Liver (tissue), 9 donors: ENCODE data around the gene DIO3. TPM values are rescaled to one million over a fixed set of nuclear protein-coding genes. Genes with fewer than 3 reads are reported as not detected.

Experiments
- DNase-seq: peaks from one replicate; pipeline ENCODE4 v3.0.0-alpha.2; 2017; ENCODE audit warnings: low spot score
- H3K27ac ChIP-seq, 2 donors: one replicate each; pipeline ENCODE4 v1.7.0; 2013; ENCODE audit warnings: inconsistent platforms in 2 of 2, low read length in 2 of 2, control low read depth in 1 of 2, low read depth in 1 of 2, mild to moderate bottlenecking in 1 of 2
- H3K27me3 ChIP-seq, 4 donors: one replicate each; pipeline versions ENCODE4 v1.6.1 to v1.7.0; 2013; ENCODE audit warnings: low read length in 3 of 4, inconsistent platforms in 1 of 4, mild to moderate bottlenecking in 1 of 4, moderate library complexity in 1 of 4; ENCODE audit not compliant: control insufficient read depth in 4 of 4, insufficient read depth in 4 of 4
- H3K36me3 ChIP-seq, 4 donors: one replicate each; pipeline versions ENCODE4 v1.6.1 to v1.7.0; 2013; ENCODE audit warnings: low read length in 3 of 4, mild to moderate bottlenecking in 3 of 4, low read depth in 1 of 4, moderate library complexity in 1 of 4; ENCODE audit not compliant: control insufficient read depth in 4 of 4, insufficient read depth in 3 of 4
- H3K4me1 ChIP-seq, 4 donors: one replicate each; pipeline versions ENCODE4 v1.6.1 to v1.7.0; 2013; ENCODE audit warnings: low read length in 3 of 4, mild to moderate bottlenecking in 3 of 4, moderate library complexity in 1 of 4; ENCODE audit not compliant: control insufficient read depth in 4 of 4, insufficient read depth in 4 of 4
- H3K4me3 ChIP-seq, 3 donors: one replicate each; pipeline versions ENCODE4 v1.6.1 to v1.7.0; 2013; ENCODE audit warnings: low read length in 3 of 3, control low read depth in 1 of 3, low read depth in 1 of 3, mild to moderate bottlenecking in 1 of 3
- H3K9ac ChIP-seq, 2 donors: one replicate each; pipeline ENCODE4 v1.7.0; 2013; ENCODE audit warnings: low read length in 2 of 2, mild to moderate bottlenecking in 2 of 2, moderate library complexity in 2 of 2, control low read depth in 1 of 2, low read depth in 1 of 2
- H3K9me3 ChIP-seq, 4 donors: one replicate each; pipeline versions ENCODE4 v1.6.1 to v1.7.0; 2013; ENCODE audit warnings: low read length in 3 of 4; ENCODE audit not compliant: control insufficient read depth in 4 of 4
- ATF3 ChIP-seq: IDR thresholded peaks from 2 replicates; pipeline ENCODE4 v1.6.1; 2016; ENCODE audit warnings: antibody characterized with exemption
- EGR1 ChIP-seq, 2 donors: IDR thresholded peaks; 2 replicates each; pipeline ENCODE4 v1.6.1; 2016 to 2018; ENCODE audit warnings: antibody characterized with exemption in 2 of 2, low read depth in 2 of 2
- FOXA1 ChIP-seq: IDR thresholded peaks from 2 replicates; pipeline ENCODE4 v1.6.1; 2016; ENCODE audit warnings: antibody characterized with exemption
- FOXA2 ChIP-seq: IDR thresholded peaks from 2 replicates; pipeline ENCODE4 v1.6.1; 2016; ENCODE audit warnings: antibody characterized with exemption
- GABPA ChIP-seq, 2 donors: IDR thresholded peaks in 1 of 2; conservative IDR thresholded peaks in 1 of 2; 2 replicates each; pipeline ENCODE4 v1.6.1; 2016; ENCODE audit warnings: antibody characterized with exemption in 2 of 2, mild to moderate bottlenecking in 1 of 2, moderate library complexity in 1 of 2
- HNF4A ChIP-seq, 2 donors: conservative IDR thresholded peaks; 2 replicates each; pipeline ENCODE4 v1.6.1; 2016; ENCODE audit warnings: antibody characterized with exemption in 2 of 2, mild to moderate bottlenecking in 2 of 2
- HNF4G ChIP-seq: IDR thresholded peaks from 2 replicates; pipeline ENCODE4 v1.6.1; 2016; ENCODE audit warnings: antibody characterized with exemption
- JUND ChIP-seq, 2 donors: IDR thresholded peaks; 2 replicates each; pipeline ENCODE4 v1.6.1; 2016; ENCODE audit warnings: antibody characterized with exemption in 2 of 2
- MAX ChIP-seq: IDR thresholded peaks from 2 replicates; pipeline ENCODE4 v1.6.1; 2016; ENCODE audit warnings: antibody characterized with exemption
- NR2F2 ChIP-seq: IDR thresholded peaks from 2 replicates; pipeline ENCODE4 v1.6.1; 2016; ENCODE audit warnings: antibody characterized with exemption
- RAD21 ChIP-seq, 2 donors: IDR thresholded peaks; 2 replicates each; pipeline ENCODE4 v1.6.1; 2016; ENCODE audit warnings: antibody characterized with exemption in 2 of 2, mild to moderate bottlenecking in 2 of 2
- REST ChIP-seq: IDR thresholded peaks from 2 replicates; pipeline ENCODE4 v1.6.1; 2016; ENCODE audit warnings: antibody characterized with exemption, mild to moderate bottlenecking
- RXRA ChIP-seq, 2 donors: IDR thresholded peaks; 2 replicates each; pipeline ENCODE4 v1.6.1; 2017 to 2018; ENCODE audit warnings: antibody characterized with exemption in 2 of 2, mild to moderate bottlenecking in 1 of 2
- SP1 ChIP-seq: IDR thresholded peaks from 2 replicates; pipeline ENCODE4 v1.6.1; 2018; ENCODE audit warnings: antibody characterized with exemption, mild to moderate bottlenecking
- TAF1 ChIP-seq: conservative IDR thresholded peaks from 2 replicates; pipeline ENCODE4 v1.6.1; 2016; ENCODE audit warnings: antibody characterized with exemption, mild to moderate bottlenecking
- YY1 ChIP-seq: IDR thresholded peaks from 2 replicates; pipeline ENCODE4 v1.6.1; 2016; ENCODE audit warnings: antibody characterized with exemption, mild to moderate bottlenecking
- ZBTB33 ChIP-seq: IDR thresholded peaks from 2 replicates; pipeline ENCODE4 v1.6.1; 2016; ENCODE audit warnings: antibody characterized with exemption
- WGBS: extraction: QIAGEN DNeasy Blood & Tissue Kit; methylation state at CpG from one replicate; pipeline ENCODE4 v1.1.7; 2013; 5-methylcytosine and 5-hydroxymethylcytosine counted together
- polyA plus RNA-seq, 2 donors: library from polyadenylated mRNA; stranded (reverse) in 1 of 2; unstranded in 1 of 2; fragments of 200-250 nt in 1 of 2; fragments of >200 nt in 1 of 2; fragmentation: Nextera tagmentation in 1 of 2; extraction: Ambion mirVana in 1 of 2; gene quantifications; one replicate each; pipeline versions ENCODE4 v1.2.1 to v1.2.3, GENCODE V29; 2013 to 2015
- total RNA-seq, 2 donors: library from RNA; depleted of rRNA; stranded (reverse); fragments of >200 nt; gene quantifications; one replicate each; pipeline ENCODE4 v1.2.3, GENCODE V29; 2014
- donor health status: healthy.
- donor health status: healthy.
- donor health status: healthy.
- donor health status: healthy.
- donor health status: healthy.

DIO3 gene
- total and polyA plus RNA-seq, 4 donors: 0.17 to 9.3 (median 0.51) TPM; not detected in 1

GRCh38 chr14:101553931-101554330, 7.4 kb upstream of the DIO3 start:
- Histone ChIP-seq H3K27me3 (no peaks in the 10 kb centered on the region), H3K9me3 (no peaks in the 10 kb centered on the region), H3K36me3 (no peaks in the 10 kb centered on the region), H3K9ac (no peak overlapping the region), H3K27ac (no peak overlapping the region), H3K4me3 (no peak overlapping the region), H3K4me1 (peaks cover 0 to 11% (median 6%) of the 10 kb centered on the region in 4 donors)
- TF ChIP-seq GABPA (IDR thresholded peaks at IDR 0.05 in 1 of 2, conservative IDR thresholded peaks at IDR 0.05 in 1 of 2) (no peak), REST (no peak), JUND (IDR thresholded peaks at IDR 0.05) (no peak), RAD21 (IDR thresholded peaks at IDR 0.05) (no peak), FOXA1 (no peak), RXRA (IDR thresholded peaks at IDR 0.05) (no peak), HNF4A (conservative IDR thresholded peaks at IDR 0.05) (no peak), SP1 (no peak), ZBTB33 (no peak), EGR1 (IDR thresholded peaks at IDR 0.05; ENCODE audit: low read depth in 2 of 2) (no peak), NR2F2 (no peak), FOXA2 (no peak), TAF1 (no peak), HNF4G (no peak), YY1 (no peak), ATF3 (no peak)
- DNase-seq: no peak
- WGBS: 89% methylated on average over 6 of the region's 6 CpGs

- H3K27me3 ChIP-seq: no peaks in the 10 kb centered on the region
- no peak overlapping the region for H3K27ac ChIP-seq
Measured at GRCh38 chr14:101554991-101555668, 6.2 kb upstream of the DIO3 start.

More at GRCh38 chr14:101554991-101555668, 6.2 kb upstream of the DIO3 start:
- no peak overlapping the region for H3K4me3 ChIP-seq
- H3K9ac ChIP-seq: no peak overlapping the region
- peak; percentile 40 for DNase-seq
- no peaks in the 10 kb centered on the region for H3K9me3 ChIP-seq
- WGBS: 44% methylated on average over 20 of the region's 20 CpGs
- no peaks in the 10 kb centered on the region for H3K36me3 ChIP-seq
- TF ChIP-seq HNF4A (conservative IDR thresholded peaks at IDR 0.05): peak; percentile 85 to 98
- TF ChIP-seq SP1: peak; percentile 61
- no peak for TF ChIP-seq ATF3
- TF ChIP-seq MAX: no peak
- no peak for TF ChIP-seq YY1
- TF ChIP-seq RAD21 (IDR thresholded peaks at IDR 0.05): peak in 1 of 2 donors; percentile 58
- peak; percentile 36 to 84 for TF ChIP-seq RXRA (IDR thresholded peaks at IDR 0.05)
- peak in 1 of 2 donors; percentile 68 for TF ChIP-seq EGR1 (IDR thresholded peaks at IDR 0.05; ENCODE audit: low read depth in 2 of 2)
- TF ChIP-seq JUND (IDR thresholded peaks at IDR 0.05): peak in 1 of 2 donors; percentile 32
- TF ChIP-seq FOXA2: peak; percentile 33
- TF ChIP-seq REST: no peak
- H3K4me1 ChIP-seq: peaks cover 0 to 21% (median 8%) of the 10 kb centered on the region in 4 donors
